Panc1 (cell line): ENCODE measurements around the gene TMEM19. TPM values are rescaled to one million over a fixed set of nuclear protein-coding genes. Genes with fewer than 3 reads are reported as not detected.

Experiments used
- ATAC-seq: fragments of 200-7000 bp; cut with Tn5 transposase; 2 replicates; pipeline ENCODE4 v1.9.1; 2020; ENCODE audit warnings: mild to moderate bottlenecking, moderate library complexity
- BruUV-seq: library from RNA; stranded (reverse); fragments of 400-500 nt; replicated peaks from 2 replicates; lab custom pipeline; 2021; lab: Mats Ljungman, UMichigan
- CTCF ChIA-PET: fragments of 300-600 bp; sonication (Branson Sonifier 250); formaldehyde crosslinking; loops from one replicate; lab custom pipeline; 2022; ENCODE audit warnings: antibody characterized with exemption; lab: Charles Lee
- POLR2A ChIA-PET: fragments of 300-600 bp; sonication (Branson Sonifier 250); formaldehyde crosslinking; loops from one replicate; lab custom pipeline; 2022; ENCODE audit warnings: antibody characterized with exemption; lab: Charles Lee
- DNase-seq: peaks from one replicate; pipeline ENCODE4 v3.0.0-alpha.2; 2010; ENCODE audit warnings: low read depth, low spot score
- H3K27ac ChIP-seq: 2 replicates; pipeline ENCODE4 v1.5.1; 2011; ENCODE audit warnings: mild to moderate bottlenecking, low read length, inconsistent platforms
- H3K27me3 ChIP-seq: fragments of 200-500 bp; sonication (Bioruptor generic); 2 replicates; pipeline ENCODE4 v1.6.0; 2014; ENCODE audit warnings: low read length, inconsistent platforms; ENCODE audit not compliant: control insufficient read depth, insufficient read depth
- H3K36me3 ChIP-seq: fragments of 200-500 bp; sonication (Bioruptor generic); 2 replicates; pipeline ENCODE4 v1.5.1; 2014; ENCODE audit warnings: inconsistent platforms, mild to moderate bottlenecking, low read length, moderate library complexity; ENCODE audit not compliant: control insufficient read depth, insufficient read depth
- H3K4me1 ChIP-seq: 2 replicates; pipeline ENCODE4 v1.5.1; 2011; ENCODE audit warnings: inconsistent platforms, mild to moderate bottlenecking, low read length, moderate library complexity; ENCODE audit not compliant: control insufficient read depth, insufficient read depth
- H3K4me3 ChIP-seq, 2 experiments: 2 replicates each; pipeline ENCODE4 v1.5.1; 2011 to 2012; ENCODE audit warnings: low read depth in 2 of 2, low read length in 2 of 2, mild to moderate bottlenecking in 2 of 2, inconsistent platforms in 1 of 2, moderate library complexity in 1 of 2
- H3K9me3 ChIP-seq: fragments of 200-500 bp; sonication (Bioruptor generic); 2 replicates; pipeline ENCODE4 v1.5.1; 2014; ENCODE audit warnings: low read depth, mild to moderate bottlenecking, inconsistent platforms, low read length, moderate library complexity; ENCODE audit not compliant: control insufficient read depth, insufficient read depth
- CTCF ChIP-seq: fragments of 450-650 bp; IDR thresholded peaks from 2 replicates; pipeline ENCODE4 v1.5.1; 2017; ENCODE audit warnings: mild to moderate bottlenecking
- POLR2AphosphoS5 ChIP-seq: IDR thresholded peaks from 2 replicates; pipeline ENCODE4 v1.6.1; 2012; ENCODE audit warnings: mild to moderate bottlenecking, low read depth, low read length, moderate library complexity
- REST ChIP-seq, 2 experiments: IDR thresholded peaks; 2 replicates each; pipeline ENCODE4 v1.6.1; 2011 to 2012; ENCODE audit warnings: low read depth in 2 of 2, control low read depth in 1 of 2, low read length in 1 of 2, mild to moderate bottlenecking in 1 of 2, moderate library complexity in 1 of 2; ENCODE audit not compliant: insufficient read depth in 1 of 2
- SIN3A ChIP-seq: IDR thresholded peaks from 2 replicates; pipeline ENCODE4 v1.6.1; 2012; ENCODE audit warnings: low read depth, mild to moderate bottlenecking, low read length, moderate library complexity, borderline replicate concordance; ENCODE audit not compliant: insufficient read depth
- TCF7L2 ChIP-seq: IDR thresholded peaks from 2 replicates; pipeline ENCODE4 v1.6.1; 2011; ENCODE audit warnings: mild to moderate bottlenecking, low read depth, low read length, inconsistent platforms
- in situ Hi-C: cut with HindIII; loops from 2 replicates; pipeline ENCODE4 v1.10.0; 2016; ENCODE audit warnings: low sequenced_read_pairs, low pct_unique_long_range_greater_than_20kb
- intact Hi-C: fragments of 100-400 bp; cut with micrococcal nuclease; formaldehyde crosslinking; loops from one replicate; pipeline ENCODE4 v1.10.0; 2022; ENCODE audit not compliant: unreplicated experiment
- total RNA-seq: library from RNA; stranded (reverse); gene quantifications from one replicate; pipeline ENCODE4 v1.2.1, GENCODE V29; 2021; ENCODE audit not compliant: unreplicated experiment

Gene TMEM19
- total RNA-seq, 1 experiment from 2014 or later: 72.8 TPM

- CTCF ChIA-PET: no interaction called here
Observed at GRCh38 chr12:71671311-71671710, 14.6 kb upstream of the TMEM19 start.

GRCh38 chr12:71671816-71672215, 14.1 kb upstream of the TMEM19 start:
- in situ Hi-C loops (no loop called here), intact Hi-C loops (no loop called here)
- no peak for DNase-seq
- Histone ChIP-seq H3K36me3 (no peaks in the 10 kb centered on the region), H3K4me1 (no peaks in the 10 kb centered on the region), H3K4me3 (no peak overlapping the region), H3K27me3 (no peaks in the 10 kb centered on the region), H3K27ac (no peak overlapping the region), H3K9me3 (no peaks in the 10 kb centered on the region)
- TF ChIP-seq SIN3A (no peak), TCF7L2 (no peak), POLR2AphosphoS5 (no peak), REST (IDR thresholded peaks at IDR 0.05; ENCODE audit: insufficient read depth in 1 of 2, low read depth in 2 of 2, low read length in 1 of 2) (no peak), CTCF (no peak)
- BruUV-seq: no TSS peak
- ChIA-PET CTCF (no interaction called here), POLR2A (no interaction called here)
- ATAC-seq: no peak

More at GRCh38 chr12:71671311-71671710, 14.6 kb upstream of the TMEM19 start:
- POLR2A ChIA-PET: no interaction called here
- Histone ChIP-seq H3K9me3 (no peaks in the 10 kb centered on the region), H3K27me3 (no peaks in the 10 kb centered on the region), H3K36me3 (no peaks in the 10 kb centered on the region), H3K4me1 (no peaks in the 10 kb centered on the region), H3K4me3 (no peak overlapping the region), H3K27ac (no peak overlapping the region)
- BruUV-seq: no TSS peak
- no peak for DNase-seq
- TF ChIP-seq SIN3A (no peak), CTCF (no peak), TCF7L2 (no peak), REST (IDR thresholded peaks at IDR 0.05; ENCODE audit: insufficient read depth in 1 of 2, low read depth in 2 of 2, low read length in 1 of 2) (no peak), POLR2AphosphoS5 (no peak)
- ATAC-seq: no peak
- intact Hi-C loops (no loop called here), in situ Hi-C loops (no loop called here)
